Amygdala (tissue), 56 donors: ENCODE results near the gene RRBP1.
A peak's percentile ranks its signal among the peaks of the same experiment; 100 is the strongest.

Source experiments
- DNase-seq, 56 donors: peaks; one replicate each; lab custom pipeline; 2025; lab: John Stamatoyannopoulos, UW

RRBP1 gene

GRCh38 chr20:17625246-17626051 lies 56.6 kb downstream of the RRBP1 start:
- DNase-seq: no peak

- DNase-seq: no peak
These were observed 57.3 kb downstream of the RRBP1 start for GRCh38 chr20:17624551-17625245.

GRCh38 chr20:17624070-17624469 lies 58.0 kb downstream of the RRBP1 start:
- no peak for DNase-seq

GRCh38 chr20:17622851-17623508 lies 59.1 kb downstream of the RRBP1 start:
- no peak for DNase-seq

GRCh38 chr20:17622086-17622850 lies 59.8 kb downstream of the RRBP1 start:
- DNase-seq: no peak

GRCh38 chr20:17621229-17621968 lies 60.6 kb downstream of the RRBP1 start:
- no peak for DNase-seq

- DNase-seq: no peak
These were observed 61.4 kb downstream of the RRBP1 start for GRCh38 chr20:17620371-17621228.

- DNase-seq: no peak
These were observed 62.5 kb downstream of the RRBP1 start for GRCh38 chr20:17619351-17620093.

GRCh38 chr20:17618673-17619013 lies 63.4 kb downstream of the RRBP1 start:
- DNase-seq: no peak

GRCh38 chr20:17617868-17618672 lies 64.0 kb downstream of the RRBP1 start:
- no peak for DNase-seq

- DNase-seq: peak in 33 of 56 donors; percentile 13 to 74 (median 46)
These were observed 64.7 kb downstream of the RRBP1 start for GRCh38 chr20:17617212-17617867.

GRCh38 chr20:17616480-17617211 lies 65.4 kb downstream of the RRBP1 start:
- no peak for DNase-seq

- DNase-seq: no peak
These were observed 66.2 kb downstream of the RRBP1 start for GRCh38 chr20:17615645-17616479.

- no peak for DNase-seq
These were observed 67.0 kb downstream of the RRBP1 start for GRCh38 chr20:17614812-17615644.
